ENCODE results near the gene WDR86. TPM values are rescaled to one million over a fixed set of nuclear protein-coding genes. Genes with fewer than 3 reads are reported as not detected.

The WDR86 gene
- total RNA-seq, 1 donor from 2014 or later: 70.5 TPM

DNA sequence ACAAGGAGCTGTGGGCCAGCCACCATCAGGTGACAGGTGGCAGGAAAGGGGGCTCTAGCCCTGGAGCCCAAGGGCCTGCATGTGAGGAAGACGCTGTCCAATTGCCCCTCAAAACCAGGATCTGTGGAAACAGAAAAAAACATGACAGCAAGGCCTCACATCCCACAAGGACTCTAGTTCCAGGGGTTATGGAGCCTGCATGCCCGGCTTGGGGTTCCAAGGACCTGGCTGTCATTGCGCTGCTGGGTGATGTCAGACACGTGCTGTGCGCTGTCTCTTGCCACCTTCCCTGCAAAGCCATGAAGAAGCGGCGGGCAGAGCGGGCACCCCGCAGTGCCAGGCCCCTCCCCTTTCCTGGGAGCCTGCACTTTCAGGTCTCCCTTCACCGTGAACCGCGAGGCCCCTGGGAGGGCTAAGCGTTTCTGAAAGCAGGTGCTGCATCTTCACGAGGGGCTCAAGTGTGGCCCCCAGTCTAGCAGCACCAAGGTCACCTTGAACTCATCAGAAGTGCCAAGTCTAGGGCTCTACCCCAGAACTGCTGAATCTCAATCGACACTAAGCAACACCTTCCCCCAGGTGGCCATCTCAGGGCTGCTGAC is 45.2 kb upstream of the WDR86 start:
- peaks cover 13% of the 10 kb centered on the region for H3K4me1 Mint-ChIP-seq (ENCODE audit: low read depth, unreplicated experiment)
- H3K27me3 Mint-ChIP-seq (ENCODE audit: unreplicated experiment): no peaks in the 10 kb centered on the region
- TF ChIP-seq, protein P1, sequence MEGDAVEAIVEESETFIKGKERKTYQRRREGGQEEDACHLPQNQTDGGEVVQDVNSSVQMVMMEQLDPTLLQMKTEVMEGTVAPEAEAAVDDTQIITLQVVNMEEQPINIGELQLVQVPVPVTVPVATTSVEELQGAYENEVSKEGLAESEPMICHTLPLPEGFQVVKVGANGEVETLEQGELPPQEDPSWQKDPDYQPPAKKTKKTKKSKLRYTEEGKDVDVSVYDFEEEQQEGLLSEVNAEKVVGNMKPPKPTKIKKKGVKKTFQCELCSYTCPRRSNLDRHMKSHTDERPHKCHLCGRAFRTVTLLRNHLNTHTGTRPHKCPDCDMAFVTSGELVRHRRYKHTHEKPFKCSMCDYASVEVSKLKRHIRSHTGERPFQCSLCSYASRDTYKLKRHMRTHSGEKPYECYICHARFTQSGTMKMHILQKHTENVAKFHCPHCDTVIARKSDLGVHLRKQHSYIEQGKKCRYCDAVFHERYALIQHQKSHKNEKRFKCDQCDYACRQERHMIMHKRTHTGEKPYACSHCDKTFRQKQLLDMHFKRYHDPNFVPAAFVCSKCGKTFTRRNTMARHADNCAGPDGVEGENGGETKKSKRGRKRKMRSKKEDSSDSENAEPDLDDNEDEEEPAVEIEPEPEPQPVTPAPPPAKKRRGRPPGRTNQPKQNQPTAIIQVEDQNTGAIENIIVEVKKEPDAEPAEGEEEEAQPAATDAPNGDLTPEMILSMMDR (IDR thresholded peaks at IDR 0.05; ENCODE audit: partially characterized antibody, unreplicated experiment): no peak
- no peak overlapping the region for H3K4me3 Mint-ChIP-seq (ENCODE audit: unreplicated experiment)
- DNase-seq: no peak
- H3K9me3 Mint-ChIP-seq (ENCODE audit: unreplicated experiment): peaks cover 2% of the 10 kb centered on the region
- no peak overlapping the region for H3K27ac Mint-ChIP-seq (ENCODE audit: unreplicated experiment)
- peaks cover 7% of the 10 kb centered on the region for H3K36me3 Mint-ChIP-seq (ENCODE audit: unreplicated experiment)

DNA sequence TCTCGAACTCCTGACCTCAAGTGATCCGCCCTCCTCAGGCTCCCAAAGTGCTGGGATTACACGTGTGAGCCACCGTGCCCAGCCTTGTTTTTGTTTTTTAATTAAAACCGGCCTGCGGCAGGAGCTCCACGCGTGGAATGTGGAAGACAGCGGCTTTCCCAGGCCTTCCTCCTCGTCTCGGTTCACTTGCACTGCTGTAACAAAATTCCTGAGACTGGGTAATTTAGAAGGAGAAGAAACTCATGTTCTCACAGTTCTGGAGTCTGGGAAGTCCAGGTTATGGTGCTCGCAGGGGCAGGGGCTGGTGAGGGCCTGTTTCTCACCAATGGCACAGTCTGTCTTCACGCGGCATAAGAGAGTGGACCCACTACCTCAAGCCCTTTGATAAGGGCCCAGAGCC is 44.5 kb upstream of the WDR86 start:
- Mint-ChIP-seq H3K9me3 (ENCODE audit: unreplicated experiment) (peaks cover 2% of the 10 kb centered on the region), H3K4me1 (ENCODE audit: low read depth, unreplicated experiment) (peaks cover 5% of the 10 kb centered on the region), H3K4me3 (ENCODE audit: unreplicated experiment) (no peak overlapping the region), H3K27ac (ENCODE audit: unreplicated experiment) (no peak overlapping the region), H3K36me3 (ENCODE audit: unreplicated experiment) (peaks cover 7% of the 10 kb centered on the region), H3K27me3 (ENCODE audit: unreplicated experiment) (no peaks in the 10 kb centered on the region)
- DNase-seq: no peak
- TF ChIP-seq, protein P1 (IDR thresholded peaks at IDR 0.05; ENCODE audit: partially characterized antibody, unreplicated experiment): no peak

DNA sequence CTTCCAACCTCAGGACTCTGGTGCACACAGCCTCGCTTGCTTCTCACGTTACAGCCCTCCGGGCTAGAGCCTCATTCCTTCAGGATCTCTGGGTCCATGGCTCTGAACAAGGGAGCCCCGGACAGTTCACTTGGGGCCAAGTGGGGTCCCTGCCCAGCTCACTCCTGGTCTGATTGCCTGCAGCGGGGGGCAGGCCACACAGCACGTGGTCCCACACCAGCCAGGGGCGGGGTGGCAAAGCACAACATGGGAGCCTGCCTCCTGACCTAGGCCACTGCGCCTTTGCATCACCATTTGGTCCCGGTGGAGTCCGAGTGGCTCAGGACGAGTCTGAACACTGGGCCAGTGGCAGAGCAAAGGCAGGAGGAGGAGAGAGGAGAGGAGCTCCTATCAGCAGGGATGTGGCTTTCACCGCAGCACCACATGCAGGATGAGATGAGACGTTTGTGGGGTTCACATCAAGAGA is 43.5 kb upstream of the WDR86 start:
- no peak for DNase-seq
- TF ChIP-seq, protein P1 (IDR thresholded peaks at IDR 0.05; ENCODE audit: partially characterized antibody, unreplicated experiment): no peak
- H3K4me1 Mint-ChIP-seq (ENCODE audit: low read depth, unreplicated experiment): peaks cover 5% of the 10 kb centered on the region
- no peak overlapping the region for H3K4me3 Mint-ChIP-seq (ENCODE audit: unreplicated experiment)
- no peak overlapping the region for H3K27ac Mint-ChIP-seq (ENCODE audit: unreplicated experiment)
- H3K9me3 Mint-ChIP-seq (ENCODE audit: unreplicated experiment): peaks cover 2% of the 10 kb centered on the region
- H3K27me3 Mint-ChIP-seq (ENCODE audit: unreplicated experiment): no peaks in the 10 kb centered on the region
- H3K36me3 Mint-ChIP-seq (ENCODE audit: unreplicated experiment): peaks cover 7% of the 10 kb centered on the region

DNA sequence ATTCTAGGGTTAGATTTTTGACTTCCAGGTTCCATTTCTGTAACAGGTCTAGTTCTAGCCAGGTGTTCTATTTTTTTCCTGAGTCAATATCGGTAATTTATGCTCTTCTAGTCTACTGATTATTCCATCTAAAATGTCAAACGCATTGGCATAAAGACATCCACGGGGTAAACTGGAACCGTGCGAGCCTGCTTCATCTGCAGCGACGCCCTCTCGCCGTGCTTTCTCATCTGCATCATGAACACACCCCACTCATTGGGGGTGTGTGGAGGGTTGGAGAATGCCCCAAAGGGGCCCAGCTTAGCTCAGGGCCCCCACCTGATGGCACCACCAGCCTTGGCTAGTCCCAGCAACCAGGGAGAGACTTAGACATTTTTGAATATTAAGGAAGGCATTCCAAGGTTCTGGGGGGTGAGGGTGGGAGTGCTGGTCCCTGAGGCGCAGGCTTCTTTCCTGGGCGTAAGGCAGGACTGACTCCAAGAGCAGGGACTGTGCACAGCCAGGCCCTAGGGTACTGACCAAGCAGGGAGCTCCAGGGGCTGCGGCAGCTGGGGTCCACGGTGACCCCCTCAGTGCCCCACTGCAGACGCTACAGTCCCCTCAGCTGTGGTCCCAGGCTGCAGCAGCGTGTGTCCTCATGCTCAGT is 43.0 kb upstream of the WDR86 start:
- Mint-ChIP-seq H3K9me3 (ENCODE audit: unreplicated experiment) (peaks cover 2% of the 10 kb centered on the region), H3K36me3 (ENCODE audit: unreplicated experiment) (peaks cover 6% of the 10 kb centered on the region), H3K27me3 (ENCODE audit: unreplicated experiment) (no peaks in the 10 kb centered on the region), H3K4me3 (ENCODE audit: unreplicated experiment) (no peak overlapping the region), H3K27ac (ENCODE audit: unreplicated experiment) (no peak overlapping the region), H3K4me1 (ENCODE audit: low read depth, unreplicated experiment) (peaks cover 5% of the 10 kb centered on the region)
- TF ChIP-seq, protein P1 (IDR thresholded peaks at IDR 0.05; ENCODE audit: partially characterized antibody, unreplicated experiment): no peak
- DNase-seq: no peak

Measured in glutamatergic neuron (in vitro differentiated cells).